ENCODE measurements around the gene WSB1. TPM values are rescaled to one million over a fixed set of nuclear protein-coding genes. Genes with fewer than 3 reads are reported as not detected.

The WSB1 gene
- total and polyA plus RNA-seq, 2 donors (not counting 1 experiment from before 2014, with no cell fraction given) = 123 to 217 TPM

- Mint-ChIP-seq H3K27me3 (no peaks in the 10 kb centered on the region), H3K4me3 (no peak overlapping the region), H3K9me3 (ENCODE audit: insufficient read depth) (no peaks in the 10 kb centered on the region), H3K4me1 (peaks cover 7% of the 10 kb centered on the region), H3K27ac (no peak overlapping the region)
- H3K9ac ChIP-seq (ENCODE audit: low read length) = no peak overlapping the region
- no peak overlapping the region for H2AFZ ChIP-seq (ENCODE audit: insufficient read depth, low read depth, low read length, poor library complexity, severe bottlenecking)
- POLR2A ChIA-PET = interaction anchor here (0.5 kb wide), 1 partner anchor 16 kb away, joined by 5 read pairs; no protein-coding TSS in a partner anchor
- H3K4me3 ChIP-seq (ENCODE audit: control extremely low read depth in 1 of 5, extremely low read depth in 1 of 5, insufficient read depth in 1 of 5, low read depth in 2 of 5, low read length in 4 of 5) = no peak overlapping the region
- no peak for TF ChIP-seq EZH2 (IDR thresholded peaks at IDR 0.05; ENCODE audit: borderline replicate concordance, insufficient read depth, low read depth, low read length, poor library complexity, severe bottlenecking)
- no peak for TF ChIP-seq CTCF (IDR thresholded peaks at IDR 0.05)
- H4K20me1 ChIP-seq (ENCODE audit: control insufficient read depth, insufficient read depth, low read length, poor library complexity, severe bottlenecking) = no peaks in the 10 kb centered on the region
- H3K36me3 ChIP-seq (replicated peaks in 1 of 2; ENCODE audit: control extremely low read depth in 1 of 2, control insufficient read depth in 1 of 2, extremely low read depth in 1 of 2, insufficient read depth in 2 of 2, low read length in 1 of 2) = no peaks in the 10 kb centered on the region
- ATAC-seq (ENCODE audit: low read depth) = no peak
- WGBS (ENCODE audit: insufficient coverage) = 87% methylated on average over 1 of the region's 1 CpG
- H3K4me1 ChIP-seq (ENCODE audit: control insufficient read depth in 2 of 2, insufficient read depth in 2 of 2, low read length in 2 of 2) = no peaks in the 10 kb centered on the region
- DNase-seq = no peak
- no peaks in the 10 kb centered on the region for H3K79me2 ChIP-seq (ENCODE audit: control insufficient read depth, insufficient read depth, low read length)
- CTCF ChIA-PET = interaction anchor here (1.2 kb wide), 1 partner anchor 27 kb away, joined by 3 read pairs; no protein-coding TSS in a partner anchor
- intact Hi-C loops (cut with micrococcal nuclease) = no loop called here
- no peak overlapping the region for H3K4me2 ChIP-seq (replicated peaks; ENCODE audit: low read depth, low read length, poor library complexity, severe bottlenecking)
- H3K27me3 ChIP-seq (replicated peaks in 1 of 4; ENCODE audit: control extremely low read depth in 1 of 4, control insufficient read depth in 3 of 4, insufficient read depth in 4 of 4, low read length in 3 of 4) = no peaks in the 10 kb centered on the region
- H3K9me3 ChIP-seq (ENCODE audit: control extremely low read depth in 1 of 3, control insufficient read depth in 2 of 3, insufficient read depth in 1 of 3, low read length in 2 of 3) = no peaks in the 10 kb centered on the region
- H3K27ac ChIP-seq (ENCODE audit: low read length in 2 of 2) = no peak overlapping the region
Observed at GRCh38 chr17:27269201-27269600, 24.7 kb upstream of the WSB1 start.

GRCh38 chr17:27269974-27270373, 23.9 kb upstream of the WSB1 start:
- TF ChIP-seq CTCF (IDR thresholded peaks at IDR 0.05) = no peak
- TF ChIP-seq EZH2 (IDR thresholded peaks at IDR 0.05; ENCODE audit: borderline replicate concordance, insufficient read depth, low read depth, low read length, poor library complexity, severe bottlenecking) = no peak
- H3K4me3 Mint-ChIP-seq = no peak overlapping the region
- Histone ChIP-seq H3K4me2 (replicated peaks; ENCODE audit: low read depth, low read length, poor library complexity, severe bottlenecking) (no peak overlapping the region), H3K79me2 (ENCODE audit: control insufficient read depth, insufficient read depth, low read length) (no peaks in the 10 kb centered on the region), H3K9me3 (ENCODE audit: control extremely low read depth in 1 of 3, control insufficient read depth in 2 of 3, insufficient read depth in 1 of 3, low read length in 2 of 3) (no peaks in the 10 kb centered on the region), H3K9ac (ENCODE audit: low read length) (no peak overlapping the region), H3K36me3 (replicated peaks in 1 of 2; ENCODE audit: control extremely low read depth in 1 of 2, control insufficient read depth in 1 of 2, extremely low read depth in 1 of 2, insufficient read depth in 2 of 2, low read length in 1 of 2) (no peaks in the 10 kb centered on the region), H3K4me1 (ENCODE audit: control insufficient read depth in 2 of 2, insufficient read depth in 2 of 2, low read length in 2 of 2) (no peaks in the 10 kb centered on the region), H3K27ac (ENCODE audit: low read length in 2 of 2) (no peak overlapping the region), H3K4me3 (ENCODE audit: control extremely low read depth in 1 of 5, extremely low read depth in 1 of 5, insufficient read depth in 1 of 5, low read depth in 2 of 5, low read length in 4 of 5) (no peak overlapping the region), H4K20me1 (ENCODE audit: control insufficient read depth, insufficient read depth, low read length, poor library complexity, severe bottlenecking) (no peaks in the 10 kb centered on the region), H3K27me3 (replicated peaks in 1 of 4; ENCODE audit: control extremely low read depth in 1 of 4, control insufficient read depth in 3 of 4, insufficient read depth in 4 of 4, low read length in 3 of 4) (no peaks in the 10 kb centered on the region), H2AFZ (ENCODE audit: insufficient read depth, low read depth, low read length, poor library complexity, severe bottlenecking) (no peak overlapping the region)
- intact Hi-C loops (cut with micrococcal nuclease) = no loop called here
- H3K9me3 Mint-ChIP-seq (ENCODE audit: insufficient read depth) = no peaks in the 10 kb centered on the region
- ChIA-PET POLR2A (no interaction called here), CTCF (interaction anchor here (0.8 kb wide), 1 partner anchor 51 kb away, joined by 3 read pairs; no protein-coding TSS in a partner anchor)
- H3K27ac Mint-ChIP-seq = no peak overlapping the region
- ATAC-seq (ENCODE audit: low read depth) (no peak), DNase-seq (no peak)
- H3K27me3 Mint-ChIP-seq = no peaks in the 10 kb centered on the region
- peaks cover 7% of the 10 kb centered on the region for H3K4me1 Mint-ChIP-seq
- 94% methylated on average over 6 of the region's 7 CpGs for WGBS (ENCODE audit: insufficient coverage)

All from B cell (primary cell).